BLaER1 treated with 17β-estradiol and CSF1 and Interleukin-3, amounts not matched to agents 10 nM and 100 nM (cell line): ENCODE measurements around the gene ITIH4.

ENCODE experiments used
- H3K27ac ChIP-seq, 11 experiments: shearing (Covaris generic); formaldehyde crosslinking; 2 replicates each; pipeline ENCODE4 v1.8.1; 2022
- H3K27me3 ChIP-seq, 11 experiments: shearing (Covaris generic); formaldehyde crosslinking; 2 replicates each; pipeline ENCODE4 v1.8.1; 2022
- H3K36me3 ChIP-seq, 11 experiments: shearing (Covaris generic); formaldehyde crosslinking; 2 replicates each; pipeline ENCODE4 v1.8.1; 2022
- H3K4me1 ChIP-seq, 10 experiments: shearing (Covaris generic); formaldehyde crosslinking; 2 replicates each; pipeline ENCODE4 v1.8.1; 2022
- H3K4me2 ChIP-seq, 11 experiments: shearing (Covaris generic); formaldehyde crosslinking; 2 replicates each; pipeline ENCODE4 v1.8.1; 2022
- H3K4me3 ChIP-seq, 10 experiments: shearing (Covaris generic); formaldehyde crosslinking; 2 replicates each; pipeline ENCODE4 v1.8.1; 2022
- H3K9ac ChIP-seq, 11 experiments: shearing (Covaris generic); formaldehyde crosslinking; 2 replicates each; pipeline ENCODE4 v1.8.1; 2022
- H3K9me3 ChIP-seq, 11 experiments: shearing (Covaris generic); formaldehyde crosslinking; replicated peaks in 1 of 11; 2 replicates each; pipeline ENCODE4 v1.8.1; 2022
- H4K20me1 ChIP-seq, 11 experiments: shearing (Covaris generic); formaldehyde crosslinking; 2 replicates each; pipeline ENCODE4 v1.8.1; 2022
- Cebpa-rat ChIP-seq, 11 experiments: shearing (Covaris generic); IDR thresholded peaks; 2 replicates each; pipeline ENCODE4 v1.8.1; 2022

Gene ITIH4

GRCh38 chr3:52827441-52827840 lies 3.0 kb downstream of the ITIH4 start:
- Histone ChIP-seq H3K9me3 (no peaks in the 10 kb centered on the region), H3K4me1 (peaks cover 22 to 39% (median 32%) of the 10 kb centered on the region in 10 experiments), H3K27me3 (no peaks in the 10 kb centered on the region), H3K9ac (0 out of 22 replicates have a peak overlapping the region, but pooled peaks of 1 of the 11 experiments have one; percentile 4), H3K4me2 (peak overlapping the region in 3 of 11 experiments; percentile 20 to 26 (median 22); a peak in 2 of 22 replicates), H3K4me3 (no peak overlapping the region), H3K36me3 (peaks cover 0 to 19% (median 0%) of the 10 kb centered on the region in 11 experiments; a peak in 3 of 22 replicates), H4K20me1 (peaks cover 0 to 8% (median 0%) of the 10 kb centered on the region in 11 experiments; a peak in 3 of 22 replicates), H3K27ac (no peak overlapping the region)
- no peak for TF ChIP-seq Cebpa-rat (IDR thresholded peaks at IDR 0.05)

- Histone ChIP-seq H4K20me1 (no peaks in the 10 kb centered on the region; a peak in 1 of 22 replicates), H3K4me2 (no peak overlapping the region), H3K9ac (no peak overlapping the region), H3K36me3 (peaks cover 0 to 20% (median 0%) of the 10 kb centered on the region in 11 experiments; a peak in 3 of 22 replicates), H3K27me3 (no peaks in the 10 kb centered on the region), H3K9me3 (no peaks in the 10 kb centered on the region), H3K4me3 (no peak overlapping the region), H3K27ac (no peak overlapping the region), H3K4me1 (peaks cover under 1 to 25% (median 16%) of the 10 kb centered on the region in 10 experiments; a peak in 18 of 20 replicates)
- no peak for TF ChIP-seq Cebpa-rat (IDR thresholded peaks at IDR 0.05)
These were observed 6.4 kb downstream of the ITIH4 start for GRCh38 chr3:52824037-52824436.

- Histone ChIP-seq H3K9ac (peak overlapping the region in 1 of 11 experiments; percentile 18; a peak in 2 of 22 replicates), H3K36me3 (peaks cover 0 to 20% (median 0%) of the 10 kb centered on the region in 11 experiments; a peak in 3 of 22 replicates), H3K27me3 (no peaks in the 10 kb centered on the region), H3K9me3 (no peaks in the 10 kb centered on the region), H3K27ac (peak overlapping the region in 1 of 11 experiments; percentile 25; a peak in 3 of 22 replicates), H3K4me3 (no peak overlapping the region), H3K4me2 (no peak overlapping the region), H3K4me1 (peaks cover under 1 to 39% (median 25%) of the 10 kb centered on the region in 10 experiments; a peak in 19 of 20 replicates), H4K20me1 (no peaks in the 10 kb centered on the region)
- no peak for TF ChIP-seq Cebpa-rat (IDR thresholded peaks at IDR 0.05)
These were observed 8.1 kb downstream of the ITIH4 start for GRCh38 chr3:52822363-52822762.

- TF ChIP-seq Cebpa-rat (IDR thresholded peaks at IDR 0.05), result no peak
- 0 out of 22 replicates have a peak overlapping the region, but pooled peaks of 1 of the 11 experiments have one; percentile 44 for H3K9ac ChIP-seq
- H3K4me3 ChIP-seq, result no peak overlapping the region
- peak overlapping the region in 1 of 11 experiments; percentile 97; a peak in 2 of 22 replicates for H3K27ac ChIP-seq
- H3K4me2 ChIP-seq, result no peak overlapping the region
- no peaks in the 10 kb centered on the region for H4K20me1 ChIP-seq
- peaks cover 0 to 45% (median 27%) of the 10 kb centered on the region in 10 experiments; a peak in 18 of 20 replicates for H3K4me1 ChIP-seq
- H3K27me3 ChIP-seq, result no peaks in the 10 kb centered on the region
- H3K9me3 ChIP-seq, result no peaks in the 10 kb centered on the region
- H3K36me3 ChIP-seq, result peaks cover 0 to 20% (median 0%) of the 10 kb centered on the region in 11 experiments; a peak in 3 of 22 replicates
These were observed 9.7 kb downstream of the ITIH4 start for GRCh38 chr3:52820736-52821135.

- peak overlapping the region in 3 of 11 experiments; percentile 16 to 70 (median 65); a peak in 3 of 22 replicates for H3K4me2 ChIP-seq
- no peak overlapping the region for H3K4me3 ChIP-seq
- no peaks in the 10 kb centered on the region for H3K27me3 ChIP-seq
- H3K9ac ChIP-seq, result 0 out of 22 replicates have a peak overlapping the region, but pooled peaks of 1 of the 11 experiments have one; percentile 4
- peak overlapping the region in 4 of 11 experiments; percentile 40 to 97 (median 50); a peak in 5 of 22 replicates for H3K27ac ChIP-seq
- no peaks in the 10 kb centered on the region for H3K9me3 ChIP-seq
- peaks cover 0 to 53% (median 34%) of the 10 kb centered on the region in 10 experiments; a peak in 18 of 20 replicates for H3K4me1 ChIP-seq
- H3K36me3 ChIP-seq, result peaks cover 0 to 20% (median 0%) of the 10 kb centered on the region in 11 experiments; a peak in 3 of 22 replicates
- no peak for TF ChIP-seq Cebpa-rat (IDR thresholded peaks at IDR 0.05)
- no peaks in the 10 kb centered on the region for H4K20me1 ChIP-seq
These were observed 10.5 kb downstream of the ITIH4 start for GRCh38 chr3:52819936-52820335.

GRCh38 chr3:52817860-52818259 lies 12.6 kb downstream of the ITIH4 start:
- H3K27ac ChIP-seq, result peak overlapping the region in 8 of 11 experiments; percentile 20 to 97 (median 48); a peak in 14 of 22 replicates
- peaks cover 0 to 5% (median 0%) of the 10 kb centered on the region in 11 experiments; a peak in 2 of 22 replicates for H3K36me3 ChIP-seq
- no peaks in the 10 kb centered on the region for H3K9me3 ChIP-seq
- no peaks in the 10 kb centered on the region for H3K27me3 ChIP-seq
- peak overlapping the region in 5 of 11 experiments; percentile 4 to 49 (median 40); a peak in 8 of 22 replicates for H3K9ac ChIP-seq
- no peaks in the 10 kb centered on the region for H4K20me1 ChIP-seq
- peak overlapping the region in 9 of 11 experiments; percentile 26 to 70 (median 58); a peak in 15 of 22 replicates for H3K4me2 ChIP-seq
- no peak for TF ChIP-seq Cebpa-rat (IDR thresholded peaks at IDR 0.05)
- no peak overlapping the region for H3K4me3 ChIP-seq
- peaks cover 0 to 74% (median 55%) of the 10 kb centered on the region in 10 experiments; a peak in 18 of 20 replicates for H3K4me1 ChIP-seq

GRCh38 chr3:52817221-52817620 lies 13.3 kb downstream of the ITIH4 start:
- H3K4me2 ChIP-seq, result peak overlapping the region in 2 of 11 experiments; percentile 66 to 70; a peak in 2 of 22 replicates
- peak overlapping the region in 4 of 11 experiments; percentile 40 to 97 (median 62); a peak in 7 of 22 replicates for H3K27ac ChIP-seq
- no peaks in the 10 kb centered on the region for H3K9me3 ChIP-seq
- no peaks in the 10 kb centered on the region for H3K27me3 ChIP-seq
- H3K4me3 ChIP-seq, result no peak overlapping the region
- TF ChIP-seq Cebpa-rat (IDR thresholded peaks at IDR 0.05), result no peak
- H3K36me3 ChIP-seq, result no peaks in the 10 kb centered on the region
- H3K4me1 ChIP-seq, result peaks cover 0 to 80% (median 61%) of the 10 kb centered on the region in 10 experiments; a peak in 18 of 20 replicates
- H4K20me1 ChIP-seq, result no peaks in the 10 kb centered on the region
- no peak overlapping the region for H3K9ac ChIP-seq

- H3K27ac ChIP-seq, result peak overlapping the region in 4 of 11 experiments; percentile 19 to 97 (median 78); a peak in 6 of 22 replicates
- no peaks in the 10 kb centered on the region for H4K20me1 ChIP-seq
- H3K9me3 ChIP-seq, result no peaks in the 10 kb centered on the region
- TF ChIP-seq Cebpa-rat (IDR thresholded peaks at IDR 0.05), result no peak
- H3K4me1 ChIP-seq, result peaks cover 0 to 86% (median 67%) of the 10 kb centered on the region in 10 experiments; a peak in 18 of 20 replicates
- H3K27me3 ChIP-seq, result no peaks in the 10 kb centered on the region
- H3K36me3 ChIP-seq, result no peaks in the 10 kb centered on the region
- H3K4me3 ChIP-seq, result no peak overlapping the region
- 0 out of 22 replicates have a peak overlapping the region, but pooled peaks of 1 of the 11 experiments have one; percentile 9 for H3K4me2 ChIP-seq
- no peak overlapping the region for H3K9ac ChIP-seq
These were observed 13.8 kb downstream of the ITIH4 start for GRCh38 chr3:52816654-52817053.

GRCh38 chr3:52816199-52816598 lies 14.3 kb downstream of the ITIH4 start:
- Histone ChIP-seq H3K4me3 (no peak overlapping the region), H3K27ac (peak overlapping the region in 5 of 11 experiments; percentile 12 to 97 (median 31); a peak in 9 of 22 replicates), H3K9ac (no peak overlapping the region), H3K9me3 (no peaks in the 10 kb centered on the region), H3K27me3 (no peaks in the 10 kb centered on the region), H3K4me1 (peaks cover 0 to 90% (median 72%) of the 10 kb centered on the region in 10 experiments; a peak in 18 of 20 replicates), H3K4me2 (0 out of 22 replicates have a peak overlapping the region, but pooled peaks of 3 of the 11 experiments have one; percentile 9 to 89 (median 18)), H4K20me1 (no peaks in the 10 kb centered on the region), H3K36me3 (no peaks in the 10 kb centered on the region)
- TF ChIP-seq Cebpa-rat (IDR thresholded peaks at IDR 0.05), result no peak
